HL-60 (cell line): ENCODE data around the gene C19orf73.

Experiments used
- DNase-seq, 2 experiments: peaks; one replicate each; pipeline ENCODE4 v3.0.0-alpha.2; 2010 to 2020; ENCODE audit warnings: low read depth in 1 of 2, low spot score in 1 of 2
- H3K27ac ChIP-seq: fragments of 250-450 bp; sonication (Bioruptor Pico); replicated peaks from 2 replicates; pipeline ENCODE4 v1.5.1; 2020; ENCODE audit warnings: mild to moderate bottlenecking, moderate library complexity
- H3K27me3 ChIP-seq: fragments of 250-450 bp; sonication (Bioruptor Pico); 2 replicates; pipeline ENCODE4 v1.5.1; 2021; ENCODE audit warnings: mild to moderate bottlenecking, moderate library complexity; ENCODE audit not compliant: insufficient read depth, poor library complexity, severe bottlenecking
- H3K4me3 ChIP-seq: replicated peaks from 2 replicates; pipeline ENCODE4 v1.5.1; 2011; ENCODE audit warnings: mild to moderate bottlenecking, control low read depth, low read length; ENCODE audit not compliant: insufficient read depth
- GABPA ChIP-seq: IDR thresholded peaks from 2 replicates; pipeline ENCODE4 v1.6.1; 2012; ENCODE audit warnings: low read depth
- POLR2AphosphoS5 ChIP-seq: IDR thresholded peaks from 2 replicates; pipeline ENCODE4 v1.6.1; 2012; ENCODE audit warnings: low read depth
- SPI1 ChIP-seq: IDR thresholded peaks from 2 replicates; pipeline ENCODE4 v1.6.1; 2012; ENCODE audit warnings: low read depth, mild to moderate bottlenecking, borderline replicate concordance
- TF ChIP-seq, protein P1 (sequence below): IDR thresholded peaks from one replicate; pipeline ENCODE4 v1.5.1; 2011; ENCODE audit warnings: low read length, control low read depth, inconsistent platforms; ENCODE audit not compliant: insufficient read depth
- TF ChIP-seq, protein P2 (sequence below): IDR thresholded peaks from 2 replicates; pipeline ENCODE4 v1.6.1; 2012; ENCODE audit warnings: low read depth; ENCODE audit not compliant: insufficient replicate concordance

The C19orf73 gene

DNA sequence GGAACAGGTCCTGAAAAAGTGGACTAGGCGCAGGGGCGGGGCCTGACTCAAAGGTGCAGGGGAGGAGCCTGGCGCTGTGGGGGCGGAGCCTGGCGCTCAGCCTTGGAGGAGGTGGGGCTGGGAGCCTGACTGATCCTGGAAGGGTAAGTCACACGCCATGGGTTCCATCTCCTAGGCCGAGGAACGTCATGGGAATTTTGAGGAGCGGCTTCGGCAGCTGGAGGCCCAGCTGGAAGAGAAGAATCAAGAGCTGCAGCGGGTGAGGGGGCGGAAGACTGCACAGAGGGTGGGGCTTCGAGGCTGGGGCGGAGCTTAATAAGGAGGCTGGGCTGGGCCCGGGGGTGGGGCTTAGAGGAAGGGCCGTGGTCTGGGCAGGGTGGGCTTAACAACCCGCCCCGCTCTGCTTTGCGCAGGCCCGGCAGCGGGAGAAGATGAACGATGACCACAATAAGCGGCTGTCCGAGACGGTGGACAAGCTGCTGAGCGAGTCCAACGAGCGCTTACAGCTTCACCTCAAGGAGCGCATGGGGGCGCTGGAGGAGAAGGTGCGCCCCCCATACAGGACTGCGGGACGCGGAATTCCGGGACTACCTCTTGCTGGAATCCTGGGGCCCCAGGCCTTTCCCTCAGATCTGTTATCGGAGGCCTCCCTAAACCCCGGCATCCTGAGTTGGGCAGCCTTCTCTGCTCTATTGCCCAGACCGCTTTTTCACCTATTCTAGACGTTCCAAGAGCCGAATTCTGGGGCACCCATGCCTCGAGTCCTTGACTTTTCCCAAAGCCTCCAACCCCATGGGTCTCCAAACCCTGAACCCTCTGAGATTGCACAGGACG, 14.9 kb upstream of the C19orf73 start:
- Histone ChIP-seq H3K4me3 (no peak overlapping the region), H3K27ac (no peak overlapping the region), H3K27me3 (no peaks in the 10 kb centered on the region)
- no peak for DNase-seq
- TF ChIP-seq GABPA = no peak
- TF ChIP-seq, protein P1, sequence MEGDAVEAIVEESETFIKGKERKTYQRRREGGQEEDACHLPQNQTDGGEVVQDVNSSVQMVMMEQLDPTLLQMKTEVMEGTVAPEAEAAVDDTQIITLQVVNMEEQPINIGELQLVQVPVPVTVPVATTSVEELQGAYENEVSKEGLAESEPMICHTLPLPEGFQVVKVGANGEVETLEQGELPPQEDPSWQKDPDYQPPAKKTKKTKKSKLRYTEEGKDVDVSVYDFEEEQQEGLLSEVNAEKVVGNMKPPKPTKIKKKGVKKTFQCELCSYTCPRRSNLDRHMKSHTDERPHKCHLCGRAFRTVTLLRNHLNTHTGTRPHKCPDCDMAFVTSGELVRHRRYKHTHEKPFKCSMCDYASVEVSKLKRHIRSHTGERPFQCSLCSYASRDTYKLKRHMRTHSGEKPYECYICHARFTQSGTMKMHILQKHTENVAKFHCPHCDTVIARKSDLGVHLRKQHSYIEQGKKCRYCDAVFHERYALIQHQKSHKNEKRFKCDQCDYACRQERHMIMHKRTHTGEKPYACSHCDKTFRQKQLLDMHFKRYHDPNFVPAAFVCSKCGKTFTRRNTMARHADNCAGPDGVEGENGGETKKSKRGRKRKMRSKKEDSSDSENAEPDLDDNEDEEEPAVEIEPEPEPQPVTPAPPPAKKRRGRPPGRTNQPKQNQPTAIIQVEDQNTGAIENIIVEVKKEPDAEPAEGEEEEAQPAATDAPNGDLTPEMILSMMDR = no peak
- TF ChIP-seq, protein P2, sequence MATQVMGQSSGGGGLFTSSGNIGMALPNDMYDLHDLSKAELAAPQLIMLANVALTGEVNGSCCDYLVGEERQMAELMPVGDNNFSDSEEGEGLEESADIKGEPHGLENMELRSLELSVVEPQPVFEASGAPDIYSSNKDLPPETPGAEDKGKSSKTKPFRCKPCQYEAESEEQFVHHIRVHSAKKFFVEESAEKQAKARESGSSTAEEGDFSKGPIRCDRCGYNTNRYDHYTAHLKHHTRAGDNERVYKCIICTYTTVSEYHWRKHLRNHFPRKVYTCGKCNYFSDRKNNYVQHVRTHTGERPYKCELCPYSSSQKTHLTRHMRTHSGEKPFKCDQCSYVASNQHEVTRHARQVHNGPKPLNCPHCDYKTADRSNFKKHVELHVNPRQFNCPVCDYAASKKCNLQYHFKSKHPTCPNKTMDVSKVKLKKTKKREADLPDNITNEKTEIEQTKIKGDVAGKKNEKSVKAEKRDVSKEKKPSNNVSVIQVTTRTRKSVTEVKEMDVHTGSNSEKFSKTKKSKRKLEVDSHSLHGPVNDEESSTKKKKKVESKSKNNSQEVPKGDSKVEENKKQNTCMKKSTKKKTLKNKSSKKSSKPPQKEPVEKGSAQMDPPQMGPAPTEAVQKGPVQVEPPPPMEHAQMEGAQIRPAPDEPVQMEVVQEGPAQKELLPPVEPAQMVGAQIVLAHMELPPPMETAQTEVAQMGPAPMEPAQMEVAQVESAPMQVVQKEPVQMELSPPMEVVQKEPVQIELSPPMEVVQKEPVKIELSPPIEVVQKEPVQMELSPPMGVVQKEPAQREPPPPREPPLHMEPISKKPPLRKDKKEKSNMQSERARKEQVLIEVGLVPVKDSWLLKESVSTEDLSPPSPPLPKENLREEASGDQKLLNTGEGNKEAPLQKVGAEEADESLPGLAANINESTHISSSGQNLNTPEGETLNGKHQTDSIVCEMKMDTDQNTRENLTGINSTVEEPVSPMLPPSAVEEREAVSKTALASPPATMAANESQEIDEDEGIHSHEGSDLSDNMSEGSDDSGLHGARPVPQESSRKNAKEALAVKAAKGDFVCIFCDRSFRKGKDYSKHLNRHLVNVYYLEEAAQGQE = no peak
- no peak for TF ChIP-seq POLR2AphosphoS5
- no peak for TF ChIP-seq SPI1

DNA sequence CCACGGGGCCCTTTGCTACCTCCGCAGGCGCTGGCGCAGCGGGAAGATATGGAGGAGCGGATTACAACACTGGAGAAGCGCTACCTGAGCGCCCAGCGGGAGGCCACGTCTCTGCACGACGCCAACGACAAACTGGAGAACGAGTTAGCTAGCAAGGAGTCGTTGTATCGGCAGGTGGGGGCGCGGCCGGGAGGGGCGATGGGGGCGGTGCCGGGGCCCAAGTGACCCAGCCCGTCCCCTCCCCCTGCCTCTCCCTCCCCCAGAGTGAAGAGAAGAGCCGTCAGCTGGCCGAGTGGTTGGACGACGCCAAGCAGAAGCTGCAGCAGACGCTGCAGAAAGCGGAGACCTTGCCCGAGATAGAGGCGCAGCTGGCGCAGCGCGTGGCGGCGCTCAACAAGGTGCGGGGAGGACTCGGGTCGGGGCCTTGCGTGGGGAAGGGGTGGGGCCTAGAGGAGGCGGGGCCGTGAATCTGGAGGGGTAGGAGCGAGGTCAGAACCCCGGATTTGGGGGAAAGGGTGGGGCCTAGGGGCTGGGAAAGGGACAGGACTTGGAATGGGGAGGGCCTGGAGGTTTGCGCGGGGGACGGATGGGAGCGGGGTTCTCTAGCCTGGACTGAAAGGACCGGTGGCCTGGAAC, 14.1 kb upstream of the C19orf73 start:
- no peak for DNase-seq
- no peak overlapping the region for H3K27ac ChIP-seq
- H3K27me3 ChIP-seq = no peaks in the 10 kb centered on the region
- TF ChIP-seq POLR2AphosphoS5 (no peak), GABPA (no peak), SPI1 (no peak)
- TF ChIP-seq, protein P1 = no peak
- TF ChIP-seq, protein P2 = no peak
- no peak overlapping the region for H3K4me3 ChIP-seq

DNA sequence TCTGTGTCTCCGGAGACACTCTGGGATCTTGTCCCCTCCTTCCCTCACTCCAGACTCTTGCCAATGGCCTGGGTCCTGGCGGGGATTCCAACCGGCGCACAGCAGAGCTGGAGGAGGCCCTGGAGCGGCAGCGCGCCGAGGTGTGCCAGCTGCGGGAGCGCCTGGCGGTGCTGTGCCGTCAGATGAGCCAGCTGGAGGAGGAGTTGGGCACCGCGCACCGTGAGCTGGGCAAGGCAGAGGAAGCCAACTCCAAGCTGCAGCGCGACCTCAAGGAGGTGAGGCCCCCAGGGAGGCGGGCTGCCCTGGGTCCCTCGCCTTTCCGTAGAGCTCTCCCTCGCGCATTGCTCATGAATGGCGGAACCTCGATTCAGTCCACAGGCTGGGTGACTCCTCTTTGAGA, 11.4 kb upstream of the C19orf73 start:
- Histone ChIP-seq H3K4me3 (no peak overlapping the region), H3K27ac (no peak overlapping the region), H3K27me3 (no peaks in the 10 kb centered on the region)
- TF ChIP-seq POLR2AphosphoS5 (no peak), GABPA (no peak), SPI1 (no peak)
- TF ChIP-seq, protein P2 = no peak
- TF ChIP-seq, protein P1 = no peak
- no peak for DNase-seq
